ENCODE results near the gene PRDX6.

PRDX6 gene

GRCh38 chr1:173432331-173432730 lies 44.8 kb upstream of the PRDX6 start:
- H3K27ac ChIP-seq: no peak overlapping the region
- H3K4me3 ChIP-seq: no peak overlapping the region
- no peak for DNase-seq
- intact Hi-C loops (cut with DNase I; ENCODE audit: low total_unique reads): loop anchor here (5.0 kb wide), 1 partner anchor 45 kb away; the partner anchor contains the start of gene PRDX6
- no peaks in the 10 kb centered on the region for H3K9me3 ChIP-seq
- peaks cover 0 to 25% (median 15%) of the 10 kb centered on the region in 4 donors for H3K4me1 ChIP-seq
- TF ChIP-seq CTCF (IDR thresholded peaks at IDR 0.05): no peak
- H3K27me3 ChIP-seq: no peaks in the 10 kb centered on the region
- H3K36me3 ChIP-seq: no peaks in the 10 kb centered on the region

DNA sequence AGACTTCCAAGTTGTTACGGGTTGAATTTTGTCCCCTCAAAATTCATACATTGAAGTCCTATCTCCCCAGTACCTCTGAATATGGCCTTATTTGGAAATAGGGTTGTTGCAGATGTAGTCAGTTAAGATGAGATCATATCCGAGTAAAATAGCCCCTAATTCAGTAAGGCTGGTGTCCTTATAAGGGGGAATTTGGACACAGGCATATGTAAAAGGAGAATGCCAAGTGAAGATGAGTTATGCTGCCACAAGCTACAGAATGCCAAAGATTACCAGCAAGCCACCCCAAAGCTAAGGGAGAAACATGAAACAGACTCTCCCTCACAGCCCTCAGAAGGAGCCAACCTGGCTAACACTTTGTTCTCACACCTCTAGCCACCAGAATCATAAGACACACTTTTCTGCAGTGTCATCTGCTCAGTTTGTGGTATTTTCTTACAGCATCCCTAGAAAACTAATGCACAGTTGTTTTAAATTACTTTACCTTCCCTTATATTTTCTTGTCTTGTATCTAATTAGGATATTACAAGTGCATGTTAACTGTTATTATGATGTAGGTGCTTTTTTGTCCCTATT lies 43.3 kb upstream of the PRDX6 start:
- Histone ChIP-seq H3K36me3 (no peaks in the 10 kb centered on the region), H3K4me3 (no peak overlapping the region), H3K9me3 (no peaks in the 10 kb centered on the region), H3K27ac (no peak overlapping the region), H3K4me1 (peaks cover 0 to 23% (median 14%) of the 10 kb centered on the region in 4 donors), H3K27me3 (no peaks in the 10 kb centered on the region)
- DNase-seq: no peak
- intact Hi-C loops (cut with DNase I; ENCODE audit: low total_unique reads): loop anchor here (5.0 kb wide), 1 partner anchor 43 kb away; the partner anchor contains the start of gene PRDX6
- TF ChIP-seq CTCF (IDR thresholded peaks at IDR 0.05): no peak

DNA sequence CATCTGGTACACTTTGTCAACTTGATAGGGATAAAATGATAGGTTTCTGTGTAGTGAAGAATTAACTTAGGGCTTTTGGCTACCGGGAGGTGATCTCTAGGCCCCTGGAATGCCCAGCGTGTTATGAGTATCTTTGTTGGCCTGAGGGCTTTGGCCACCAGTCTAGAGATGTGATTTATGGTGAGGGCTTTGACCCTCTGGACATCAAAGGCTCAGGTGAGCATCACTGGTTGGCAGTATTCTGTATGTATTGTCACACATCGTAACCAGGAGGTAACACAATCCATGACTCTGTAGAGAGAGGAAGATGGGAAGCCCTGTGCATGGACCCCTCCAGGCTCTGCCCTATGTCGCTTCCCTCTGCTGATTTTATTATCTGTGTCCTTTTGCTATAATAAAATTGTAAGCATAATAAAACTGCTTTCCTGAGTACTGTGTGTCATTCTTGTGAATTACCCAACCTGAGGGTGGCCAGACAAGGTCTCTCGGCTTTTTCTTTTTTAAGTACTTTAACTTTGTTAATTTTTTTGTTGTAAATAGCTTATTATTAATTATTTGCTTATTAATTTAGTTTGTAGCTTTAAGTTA lies 40.2 kb upstream of the PRDX6 start:
- H3K36me3 ChIP-seq: peaks cover 0 to 8% (median 0%) of the 10 kb centered on the region in 3 donors
- no peaks in the 10 kb centered on the region for H3K4me1 ChIP-seq
- no peak for TF ChIP-seq CTCF (IDR thresholded peaks at IDR 0.05)
- no peaks in the 10 kb centered on the region for H3K9me3 ChIP-seq
- no peaks in the 10 kb centered on the region for H3K27me3 ChIP-seq
- H3K27ac ChIP-seq: no peak overlapping the region
- no peak overlapping the region for H3K4me3 ChIP-seq
- no peak for DNase-seq
- intact Hi-C loops (cut with DNase I; ENCODE audit: low total_unique reads): no loop called here

- no peak for DNase-seq
- no peak overlapping the region for H3K27ac ChIP-seq
- intact Hi-C loops (cut with DNase I; ENCODE audit: low total_unique reads): no loop called here
- H3K36me3 ChIP-seq: peaks cover 0 to 8% (median 0%) of the 10 kb centered on the region in 3 donors
- no peak for TF ChIP-seq CTCF (IDR thresholded peaks at IDR 0.05)
- no peaks in the 10 kb centered on the region for H3K9me3 ChIP-seq
- H3K4me3 ChIP-seq: no peak overlapping the region
- no peaks in the 10 kb centered on the region for H3K4me1 ChIP-seq
- no peaks in the 10 kb centered on the region for H3K27me3 ChIP-seq
Measured at GRCh38 chr1:173438675-173439074, 38.5 kb upstream of the PRDX6 start.

- Histone ChIP-seq H3K27ac (no peak overlapping the region), H3K4me1 (no peaks in the 10 kb centered on the region), H3K4me3 (no peak overlapping the region), H3K9me3 (no peaks in the 10 kb centered on the region), H3K27me3 (no peaks in the 10 kb centered on the region), H3K36me3 (peaks cover 0 to 8% (median 0%) of the 10 kb centered on the region in 3 donors)
- intact Hi-C loops (cut with DNase I; ENCODE audit: low total_unique reads): no loop called here
- TF ChIP-seq CTCF (IDR thresholded peaks at IDR 0.05): no peak
- no peak for DNase-seq
Measured at GRCh38 chr1:173440430-173440829, 36.7 kb upstream of the PRDX6 start.

Measured in tibial artery (tissue), 4 donors.